GM21367 (cell line): Measurements from ENCODE around the gene ABCB4.
"Not testable (repeated sequence)": the region's sequence is repeated elsewhere in the genome, so short reads cannot be mapped to it uniquely, and the experiment has no call there.

Experiments
- ATAC-seq: cut with Tn5 transposase; IDR thresholded peaks from one replicate; pipeline ENCODE4 v1.9.1; 2021; ENCODE audit not compliant: unreplicated experiment

Gene ABCB4

GRCh38 chr7:87479951-87480350, 4.5 kb upstream of the ABCB4 start:
- ATAC-seq: no peak

DNA sequence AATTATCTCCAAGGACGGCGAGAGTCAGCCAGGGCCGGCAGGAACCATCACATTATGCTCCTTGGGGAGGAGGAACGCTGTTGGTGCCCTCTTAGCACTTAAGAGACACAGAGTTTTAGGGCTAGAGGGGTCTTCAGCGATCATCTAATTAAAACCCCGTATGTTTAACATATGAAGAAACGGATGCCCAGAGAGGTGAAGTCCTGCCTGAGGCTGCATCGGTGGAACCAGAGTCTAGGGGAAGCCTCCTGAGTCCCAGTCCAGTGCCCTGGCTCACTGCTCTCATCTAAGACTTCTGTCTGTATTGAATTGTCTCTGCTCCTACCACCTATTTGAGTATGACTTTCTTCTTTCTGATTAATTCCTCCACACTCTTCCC, 688 bp upstream of the ABCB4 start:
- no peak for ATAC-seq

- ATAC-seq: peak; percentile 76
These were observed 734 bp downstream of the ABCB4 start for GRCh38 chr7:87474533-87475358.

GRCh38 chr7:87473986-87474385, 1.5 kb downstream of the ABCB4 start:
- ATAC-seq: peak; percentile 4

DNA sequence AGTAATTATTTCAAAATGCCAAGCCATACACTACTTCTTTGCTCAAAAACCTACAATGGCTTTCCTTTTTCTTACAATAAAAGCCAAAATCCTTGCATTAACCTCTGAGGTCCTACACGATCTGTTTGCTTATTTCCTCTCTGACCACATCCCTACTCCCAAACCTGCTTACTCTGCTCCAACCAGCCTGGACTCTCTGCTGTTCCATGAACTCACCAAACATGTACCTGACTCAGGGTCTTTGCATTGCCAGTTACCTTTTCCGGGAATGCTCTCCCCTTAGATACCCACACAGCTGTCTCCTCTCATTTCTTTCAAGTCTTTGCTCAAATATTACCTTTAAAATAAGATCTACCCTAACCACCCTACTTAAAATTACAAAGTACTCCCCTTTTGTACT, 2.3 kb downstream of the ABCB4 start:
- no peak for ATAC-seq

DNA sequence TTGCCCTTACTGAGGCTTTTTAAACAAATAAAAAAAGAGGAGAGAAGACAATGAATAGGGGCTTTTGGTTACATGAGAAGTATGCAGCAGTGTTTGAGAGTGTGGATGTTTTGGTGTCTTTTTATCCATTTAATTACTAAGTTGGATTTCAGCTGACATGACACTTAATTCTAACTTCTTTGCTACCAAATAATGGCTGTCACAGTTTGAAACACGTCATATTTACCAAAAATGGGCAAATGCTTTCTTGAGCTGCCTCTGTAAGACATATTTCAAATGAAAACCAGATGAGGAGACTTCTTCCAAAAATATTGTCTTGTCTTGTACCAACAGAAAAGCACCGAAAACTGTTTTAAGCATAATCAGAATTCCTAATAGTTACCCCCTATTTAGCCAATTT, 4.0 kb downstream of the ABCB4 start:
- ATAC-seq: no peak

DNA sequence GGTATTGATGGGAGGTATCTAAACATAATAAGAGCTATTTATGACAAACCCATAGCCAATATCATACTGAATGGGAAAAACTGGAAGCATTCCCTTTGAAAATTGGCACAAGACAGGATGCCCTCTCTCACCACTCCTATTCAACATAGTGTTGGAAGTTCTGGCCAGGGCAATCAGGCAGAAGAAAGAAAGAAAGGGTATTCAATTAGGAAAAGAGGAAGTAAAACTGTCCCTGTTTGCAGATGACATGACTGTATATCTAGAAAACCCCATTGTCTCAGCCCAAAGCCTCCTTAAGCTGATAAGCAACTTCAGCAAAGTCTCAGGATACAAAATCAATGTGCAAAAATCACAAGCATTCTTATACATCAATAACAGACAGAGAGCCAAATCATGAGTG, 6.3 kb downstream of the ABCB4 start:
- ATAC-seq: not testable (repeated sequence)

- ATAC-seq: not testable (repeated sequence)
These were observed 10.0 kb downstream of the ABCB4 start for GRCh38 chr7:87465534-87465880.

- ATAC-seq: not testable (repeated sequence)
These were observed 10.5 kb downstream of the ABCB4 start for GRCh38 chr7:87464830-87465533.

- ATAC-seq: no peak
These were observed 11.5 kb downstream of the ABCB4 start for GRCh38 chr7:87463982-87464381.

DNA sequence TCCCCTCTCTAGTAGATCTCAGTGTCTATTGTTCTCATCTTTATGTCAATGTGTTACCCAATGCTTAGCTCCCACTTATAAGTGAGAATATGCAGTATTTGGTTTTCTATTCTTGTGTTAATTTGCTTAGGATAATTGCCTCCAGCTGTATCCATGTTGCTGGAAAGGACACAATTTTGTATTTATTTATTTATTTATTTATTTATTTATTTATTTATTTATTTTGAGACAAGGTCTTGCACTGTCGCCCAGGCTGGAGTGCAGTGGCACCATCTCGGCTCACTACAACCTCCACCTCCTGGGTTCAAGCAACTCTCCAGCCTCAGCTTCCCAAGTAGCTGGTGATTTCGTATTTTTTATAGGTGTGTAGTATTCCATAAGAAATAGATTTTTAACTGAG, 15.0 kb downstream of the ABCB4 start:
- not testable (repeated sequence) for ATAC-seq

GRCh38 chr7:87459941-87460340, 15.5 kb downstream of the ABCB4 start:
- no peak for ATAC-seq

DNA sequence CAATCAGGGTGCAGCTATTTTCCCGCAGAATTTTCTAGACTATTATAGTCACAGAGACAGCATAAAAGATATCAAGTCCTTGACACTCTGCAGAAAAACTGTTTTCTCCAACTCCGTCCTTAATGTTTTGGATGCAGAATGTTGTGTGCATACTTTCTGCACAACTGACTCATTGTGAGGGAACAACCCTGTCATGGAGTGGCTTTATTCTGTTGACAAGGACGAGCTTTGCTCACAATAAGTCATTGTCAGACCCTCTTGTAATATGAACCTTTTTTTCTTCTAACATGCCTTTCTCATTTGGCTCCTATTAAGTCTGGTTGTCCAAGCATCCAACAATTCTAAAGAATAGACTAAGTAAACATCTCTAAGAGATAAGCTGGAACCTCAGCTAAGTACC, 17.3 kb downstream of the ABCB4 start:
- no peak for ATAC-seq

- ATAC-seq: no peak
These were observed 19.2 kb downstream of the ABCB4 start for GRCh38 chr7:87456247-87456646.

DNA sequence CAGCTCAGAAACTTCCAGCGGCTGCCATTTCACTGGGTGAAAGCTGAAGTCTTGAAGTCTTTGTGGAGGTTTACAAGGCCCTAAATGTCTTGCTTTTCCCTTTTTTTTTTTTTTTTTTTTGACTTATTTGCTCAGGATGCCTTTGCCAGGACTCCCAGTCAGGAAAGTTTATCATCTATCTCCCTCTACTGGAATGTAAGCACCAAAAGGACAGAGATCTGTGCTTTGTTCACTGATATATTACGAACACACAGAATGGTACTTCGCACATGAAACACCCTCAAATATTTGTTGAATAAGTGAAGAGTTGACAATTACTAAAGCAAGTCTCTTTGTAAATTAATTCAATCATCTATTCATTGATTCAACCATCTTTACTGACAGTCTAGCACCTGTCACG, 23.2 kb downstream of the ABCB4 start:
- ATAC-seq: no peak

DNA sequence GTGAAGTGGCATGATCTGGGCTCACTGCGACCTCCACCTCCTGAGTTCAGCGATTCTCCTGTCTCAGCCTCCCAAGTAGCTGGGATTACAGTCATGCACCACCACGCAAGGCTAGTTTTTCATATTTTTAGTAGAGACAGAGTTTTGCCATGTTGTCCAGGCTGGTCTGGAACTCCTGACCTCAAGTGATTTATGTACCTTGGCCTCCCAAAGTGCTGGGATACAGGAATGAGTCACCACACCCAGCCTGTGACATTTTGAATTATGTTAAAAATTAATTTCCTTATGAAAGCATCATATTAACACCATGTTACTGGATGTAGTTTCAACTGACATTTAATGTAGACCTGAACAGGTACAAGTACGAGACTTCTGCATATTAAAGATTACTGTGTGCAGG, 24.3 kb downstream of the ABCB4 start:
- no peak for ATAC-seq

- ATAC-seq: no peak
These were observed 24.8 kb downstream of the ABCB4 start for GRCh38 chr7:87450706-87451105.

DNA sequence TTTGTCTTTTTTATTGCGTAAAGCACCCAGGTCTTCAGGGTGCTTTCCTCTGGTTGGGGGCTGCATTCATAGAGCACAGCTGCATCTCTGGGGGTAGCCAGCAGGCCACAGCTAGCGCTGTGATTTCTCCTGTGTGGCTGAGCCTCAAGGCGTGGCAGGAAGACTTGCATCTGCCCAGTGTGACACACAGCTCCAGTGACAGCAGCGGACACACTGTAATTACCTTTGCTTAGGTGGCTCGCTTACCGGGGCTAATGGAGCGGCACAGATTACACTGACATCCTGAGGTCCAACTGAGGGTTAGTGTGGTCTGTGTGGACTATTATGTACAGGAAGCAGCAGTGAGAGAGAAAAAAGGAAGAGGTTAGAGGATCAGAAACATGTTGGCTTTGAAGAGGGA, 27.1 kb downstream of the ABCB4 start:
- no peak for ATAC-seq

DNA sequence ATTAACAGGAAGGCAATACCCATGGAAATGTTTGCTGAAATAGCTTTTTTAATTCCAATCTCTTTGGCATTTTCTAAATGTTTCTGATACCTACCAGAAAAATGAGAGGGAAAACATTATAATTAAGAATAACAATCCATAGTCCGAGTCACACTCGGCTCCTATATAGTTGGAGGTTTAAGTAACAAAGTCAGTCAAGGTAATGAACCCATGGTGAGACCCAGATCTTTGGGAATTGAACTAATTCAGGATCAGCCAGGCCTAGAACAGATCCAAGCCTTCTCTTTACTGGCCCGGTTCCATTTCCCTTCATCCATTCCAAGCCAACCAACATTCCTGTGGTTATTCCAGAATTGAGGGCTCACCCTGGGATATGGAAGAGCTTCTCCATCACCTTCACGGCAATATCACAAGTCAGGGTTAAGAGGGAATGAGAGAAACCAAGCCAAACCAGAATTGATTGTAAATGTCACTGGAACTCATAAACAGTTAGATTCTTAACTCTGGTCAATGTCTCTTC, 28.3 kb downstream of the ABCB4 start:
- no peak for ATAC-seq

DNA sequence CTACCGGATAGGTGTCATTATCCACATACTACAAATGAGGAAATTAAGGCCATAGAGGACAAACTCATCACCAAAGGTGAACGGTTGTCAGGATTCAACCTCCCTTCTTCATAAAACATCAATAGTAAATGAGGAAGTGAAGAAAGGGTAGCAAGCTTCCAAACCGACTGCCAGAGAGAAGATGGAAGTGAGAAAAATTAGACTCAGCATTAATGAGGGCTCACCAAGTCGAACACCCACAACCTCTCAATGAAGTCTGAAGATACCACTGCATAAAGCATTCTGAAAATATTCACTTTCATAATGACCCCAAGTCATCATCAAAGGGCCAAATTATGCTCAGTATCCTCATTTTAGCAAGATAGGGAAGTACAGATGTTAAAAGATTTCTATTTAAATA, 29.6 kb downstream of the ABCB4 start:
- peak; percentile 90 for ATAC-seq

- no peak for ATAC-seq
These were observed 39.9 kb downstream of the ABCB4 start for GRCh38 chr7:87435546-87435945.

DNA sequence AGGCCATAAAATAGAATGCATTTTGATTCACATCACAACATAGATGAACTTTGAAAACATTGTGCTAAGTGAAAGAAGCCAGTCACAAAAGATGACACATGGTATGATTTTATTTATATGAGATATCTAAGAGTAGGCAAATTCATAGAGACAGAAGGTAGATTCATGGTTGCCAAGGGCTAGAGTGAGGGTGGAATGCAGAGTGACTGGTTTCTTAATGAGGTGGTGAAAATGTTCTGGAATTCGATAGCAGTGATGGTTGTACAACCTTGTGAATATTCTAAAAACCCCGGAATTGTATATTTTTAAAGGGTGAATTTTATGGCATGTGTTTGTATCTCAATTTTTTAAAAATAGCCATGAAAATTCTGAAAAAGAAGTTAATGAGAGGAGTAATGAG, 42.9 kb downstream of the ABCB4 start:
- no peak for ATAC-seq
